Measurements from ENCODE around the gene ZNF556. TPM values are rescaled to one million over a fixed set of nuclear protein-coding genes. Genes with fewer than 3 reads are reported as not detected.

ZNF556 gene
- total and polyA plus RNA-seq, 10 of the 15 experiments (the other 5 are each of a cell fraction or from before 2014, with no cell fraction given): not detected

DNA sequence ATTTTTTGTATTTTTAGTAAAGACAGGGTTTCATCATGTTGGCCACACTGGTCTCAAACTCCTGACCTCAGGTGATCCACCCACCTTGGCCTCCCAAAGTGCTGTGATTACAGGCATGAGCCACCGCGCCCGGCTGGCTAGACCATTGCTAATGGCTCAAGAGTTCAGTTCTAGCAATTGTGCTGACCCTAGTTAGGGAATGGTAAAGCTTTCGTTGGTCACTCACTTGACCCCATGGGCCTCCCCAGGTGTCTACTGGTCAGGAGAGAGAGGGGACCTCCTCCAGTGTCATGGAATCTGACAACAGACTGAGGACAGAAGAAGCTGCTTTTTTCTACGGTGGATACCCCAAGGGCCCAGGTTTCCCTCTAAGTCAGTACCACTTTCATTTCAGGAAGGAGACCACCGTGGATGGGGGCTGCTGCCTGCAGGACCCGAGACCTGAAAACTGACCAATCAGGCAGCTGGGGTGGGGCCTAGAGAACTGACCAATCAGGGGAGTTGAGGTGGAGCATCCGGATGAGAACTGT is 575 bp upstream of the ZNF556 start (continued):
- TF ChIP-seq, protein P1, sequence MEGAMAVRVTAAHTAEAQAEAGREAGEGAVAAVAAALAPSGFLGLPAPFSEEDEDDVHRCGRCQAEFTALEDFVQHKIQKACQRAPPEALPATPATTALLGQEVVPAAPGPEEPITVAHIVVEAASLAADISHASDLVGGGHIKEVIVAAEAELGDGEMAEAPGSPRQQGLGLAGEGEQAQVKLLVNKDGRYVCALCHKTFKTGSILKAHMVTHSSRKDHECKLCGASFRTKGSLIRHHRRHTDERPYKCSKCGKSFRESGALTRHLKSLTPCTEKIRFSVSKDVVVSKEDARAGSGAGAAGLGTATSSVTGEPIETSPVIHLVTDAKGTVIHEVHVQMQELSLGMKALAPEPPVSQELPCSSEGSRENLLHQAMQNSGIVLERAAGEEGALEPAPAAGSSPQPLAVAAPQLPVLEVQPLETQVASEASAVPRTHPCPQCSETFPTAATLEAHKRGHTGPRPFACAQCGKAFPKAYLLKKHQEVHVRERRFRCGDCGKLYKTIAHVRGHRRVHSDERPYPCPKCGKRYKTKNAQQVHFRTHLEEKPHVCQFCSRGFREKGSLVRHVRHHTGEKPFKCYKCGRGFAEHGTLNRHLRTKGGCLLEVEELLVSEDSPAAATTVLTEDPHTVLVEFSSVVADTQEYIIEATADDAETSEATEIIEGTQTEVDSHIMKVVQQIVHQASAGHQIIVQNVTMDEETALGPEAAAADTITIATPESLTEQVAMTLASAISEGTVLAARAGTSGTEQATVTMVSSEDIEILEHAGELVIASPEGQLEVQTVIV (IDR thresholded peaks at IDR 0.05; ENCODE audit: borderline replicate concordance, partially characterized antibody): no peak

DNA sequence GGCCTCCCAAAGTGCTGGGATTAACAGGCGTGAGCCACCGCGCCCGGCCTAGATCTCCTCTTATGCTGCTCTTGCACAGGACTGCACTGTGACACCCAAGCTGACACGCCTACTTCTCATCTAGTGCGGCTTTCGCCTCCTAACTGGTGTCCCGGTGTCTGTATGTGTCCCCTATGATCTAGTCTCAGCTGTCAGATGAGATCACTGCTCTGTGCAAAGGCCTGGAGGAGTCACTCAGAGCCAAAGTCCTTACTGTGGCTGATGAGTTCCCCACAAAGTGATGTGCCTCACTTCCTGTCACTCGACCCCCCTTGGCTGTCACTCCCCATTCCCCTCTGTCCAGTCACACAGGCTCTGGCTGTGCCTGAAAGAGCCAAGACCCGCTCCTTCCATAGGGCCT is 2.5 kb downstream of the ZNF556 start:
- H3K4me1 ChIP-seq (ENCODE audit: control insufficient read depth, insufficient read depth, low read length): no peaks in the 10 kb centered on the region
- no peak for TF ChIP-seq RAD51 (IDR thresholded peaks at IDR 0.05)
- no peak for TF ChIP-seq RUNX3 (IDR thresholded peaks at IDR 0.05; ENCODE audit: low read length)
- no peak for TF ChIP-seq TARDBP (IDR thresholded peaks at IDR 0.05; ENCODE audit: borderline replicate concordance)
- no peak for TF ChIP-seq TCF12 (IDR thresholded peaks at IDR 0.05; ENCODE audit: low read depth, low read length)
- no peak for TF ChIP-seq CHD1 (IDR thresholded peaks at IDR 0.05; ENCODE audit: low read depth, low read length)
- TF ChIP-seq NR2F1 (conservative IDR thresholded peaks at IDR 0.05): no peak
- no peak for TF ChIP-seq NRF1 (conservative IDR thresholded peaks at IDR 0.05; ENCODE audit: low read depth, low read length)
- no peak for TF ChIP-seq GATAD2B (conservative IDR thresholded peaks at IDR 0.05; ENCODE audit: low read depth)
- TF ChIP-seq SRF (IDR thresholded peaks at IDR 0.05; ENCODE audit: low read depth in 2 of 2, low read length in 2 of 2): no peak
- no peak for TF ChIP-seq DPF2 (IDR thresholded peaks at IDR 0.05)
- no peak for TF ChIP-seq MEF2A (IDR thresholded peaks at IDR 0.05; ENCODE audit: insufficient read depth, low read depth, low read length)
- TF ChIP-seq, protein P2, sequence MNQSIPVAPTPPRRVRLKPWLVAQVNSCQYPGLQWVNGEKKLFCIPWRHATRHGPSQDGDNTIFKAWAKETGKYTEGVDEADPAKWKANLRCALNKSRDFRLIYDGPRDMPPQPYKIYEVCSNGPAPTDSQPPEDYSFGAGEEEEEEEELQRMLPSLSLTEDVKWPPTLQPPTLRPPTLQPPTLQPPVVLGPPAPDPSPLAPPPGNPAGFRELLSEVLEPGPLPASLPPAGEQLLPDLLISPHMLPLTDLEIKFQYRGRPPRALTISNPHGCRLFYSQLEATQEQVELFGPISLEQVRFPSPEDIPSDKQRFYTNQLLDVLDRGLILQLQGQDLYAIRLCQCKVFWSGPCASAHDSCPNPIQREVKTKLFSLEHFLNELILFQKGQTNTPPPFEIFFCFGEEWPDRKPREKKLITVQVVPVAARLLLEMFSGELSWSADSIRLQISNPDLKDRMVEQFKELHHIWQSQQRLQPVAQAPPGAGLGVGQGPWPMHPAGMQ (IDR thresholded peaks at IDR 0.05; ENCODE audit: borderline replicate concordance): no peak
- TF ChIP-seq, protein P3, sequence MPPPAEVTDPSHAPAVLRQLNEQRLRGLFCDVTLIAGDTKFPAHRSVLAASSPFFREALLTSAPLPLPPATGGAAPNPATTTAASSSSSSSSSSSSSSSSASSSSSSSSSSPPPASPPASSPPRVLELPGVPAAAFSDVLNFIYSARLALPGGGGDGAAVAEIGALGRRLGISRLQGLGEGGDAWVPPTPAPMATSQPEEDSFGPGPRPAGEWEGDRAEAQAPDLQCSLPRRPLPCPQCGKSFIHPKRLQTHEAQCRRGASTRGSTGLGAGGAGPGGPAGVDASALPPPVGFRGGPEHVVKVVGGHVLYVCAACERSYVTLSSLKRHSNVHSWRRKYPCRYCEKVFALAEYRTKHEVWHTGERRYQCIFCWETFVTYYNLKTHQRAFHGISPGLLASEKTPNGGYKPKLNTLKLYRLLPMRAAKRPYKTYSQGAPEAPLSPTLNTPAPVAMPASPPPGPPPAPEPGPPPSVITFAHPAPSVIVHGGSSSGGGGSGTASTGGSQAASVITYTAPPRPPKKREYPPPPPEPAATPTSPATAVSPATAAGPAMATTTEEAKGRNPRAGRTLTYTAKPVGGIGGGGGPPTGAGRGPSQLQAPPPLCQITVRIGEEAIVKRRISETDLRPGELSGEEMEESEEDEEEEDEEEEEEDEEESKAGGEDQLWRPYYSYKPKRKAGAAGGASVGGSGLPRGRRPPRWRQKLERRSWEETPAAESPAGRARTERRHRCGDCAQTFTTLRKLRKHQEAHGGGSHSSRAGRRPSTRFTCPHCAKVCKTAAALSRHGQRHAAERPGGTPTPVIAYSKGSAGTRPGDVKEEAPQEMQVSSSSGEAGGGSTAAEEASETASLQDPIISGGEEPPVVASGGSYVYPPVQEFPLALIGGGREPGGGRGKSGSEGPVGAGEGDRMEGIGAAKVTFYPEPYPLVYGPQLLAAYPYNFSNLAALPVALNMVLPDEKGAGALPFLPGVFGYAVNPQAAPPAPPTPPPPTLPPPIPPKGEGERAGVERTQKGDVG (CRISPR knock-in tag; IDR thresholded peaks at IDR 0.05): no peak
- TF ChIP-seq BMI1 (IDR thresholded peaks at IDR 0.05; ENCODE audit: borderline replicate concordance): no peak
- TF ChIP-seq NR2C1 (IDR thresholded peaks at IDR 0.05): no peak
- TF ChIP-seq TAF1 (IDR thresholded peaks at IDR 0.05; ENCODE audit: borderline replicate concordance, low read depth, low read length): no peak
- TF ChIP-seq ZZZ3 (IDR thresholded peaks at IDR 0.05; ENCODE audit: control insufficient read depth, insufficient read length, low read depth): no peak
- in situ Hi-C loops (cut with MboI): no loop called here

More for the DNA sequence above, 2.5 kb downstream of the ZNF556 start:
- BruUV-seq (replicated peaks): no TSS peak
- no peaks in the 10 kb centered on the region for H3K27me3 ChIP-seq (replicated peaks in 1 of 2; ENCODE audit: control insufficient read depth in 2 of 2, insufficient read depth in 2 of 2, low read length in 1 of 2)
- SMC1A ChIA-PET (ENCODE audit: uncharacterized antibody, unreplicated experiment): no interaction called here
- H3K4me2 ChIP-seq (ENCODE audit: control insufficient read depth, insufficient read depth): no peak overlapping the region
- 51% methylated on average over 10 of the region's 10 CpGs for WGBS (ENCODE audit: insufficient coverage, insufficient replicate concordance, low lambda C conversion rate, missing lambda C conversion rate)
- ATAC-seq: no peak
- POLR2A ChIA-PET: no interaction called here
- no peak overlapping the region for H2AFZ ChIP-seq (ENCODE audit: control insufficient read depth, low read depth, low read length)
- CTCF ChIA-PET: interaction anchor here (1.7 kb wide), 1 partner anchor 221 kb away, joined by 8 read pairs; no protein-coding TSS in a partner anchor
- H3K9ac ChIP-seq (ENCODE audit: control insufficient read depth, insufficient read depth, low read length): no peak overlapping the region
- H3K79me2 ChIP-seq (ENCODE audit: control insufficient read depth, insufficient read depth, low read length): no peaks in the 10 kb centered on the region
- DNase-seq (ENCODE audit: low read depth, low spot score): no peak
- H3K4me3 ChIP-seq: no peak overlapping the region
- H3K36me3 ChIP-seq (ENCODE audit: control insufficient read depth in 2 of 2, insufficient read depth in 2 of 2, low read length in 1 of 2): no peaks in the 10 kb centered on the region
- H4K20me1 ChIP-seq (ENCODE audit: control insufficient read depth, insufficient read depth): no peaks in the 10 kb centered on the region
- FAIRE-seq: no peak
- no peak overlapping the region for H3K27ac ChIP-seq (ENCODE audit: control insufficient read depth, insufficient read depth)
- RAD21 ChIA-PET (ENCODE audit: unreplicated experiment): no interaction called here
- intact Hi-C loops (cut with micrococcal nuclease; ENCODE audit: unreplicated experiment): no loop called here
- no peaks in the 10 kb centered on the region; the same call in 2 of the 3 replicates for H3K9me3 ChIP-seq (replicated peaks; ENCODE audit: control insufficient read depth, insufficient read depth, low read length)

Measured in GM12878 (cell line).